ENCODE data around the gene PCK2.

The PCK2 gene

DNA sequence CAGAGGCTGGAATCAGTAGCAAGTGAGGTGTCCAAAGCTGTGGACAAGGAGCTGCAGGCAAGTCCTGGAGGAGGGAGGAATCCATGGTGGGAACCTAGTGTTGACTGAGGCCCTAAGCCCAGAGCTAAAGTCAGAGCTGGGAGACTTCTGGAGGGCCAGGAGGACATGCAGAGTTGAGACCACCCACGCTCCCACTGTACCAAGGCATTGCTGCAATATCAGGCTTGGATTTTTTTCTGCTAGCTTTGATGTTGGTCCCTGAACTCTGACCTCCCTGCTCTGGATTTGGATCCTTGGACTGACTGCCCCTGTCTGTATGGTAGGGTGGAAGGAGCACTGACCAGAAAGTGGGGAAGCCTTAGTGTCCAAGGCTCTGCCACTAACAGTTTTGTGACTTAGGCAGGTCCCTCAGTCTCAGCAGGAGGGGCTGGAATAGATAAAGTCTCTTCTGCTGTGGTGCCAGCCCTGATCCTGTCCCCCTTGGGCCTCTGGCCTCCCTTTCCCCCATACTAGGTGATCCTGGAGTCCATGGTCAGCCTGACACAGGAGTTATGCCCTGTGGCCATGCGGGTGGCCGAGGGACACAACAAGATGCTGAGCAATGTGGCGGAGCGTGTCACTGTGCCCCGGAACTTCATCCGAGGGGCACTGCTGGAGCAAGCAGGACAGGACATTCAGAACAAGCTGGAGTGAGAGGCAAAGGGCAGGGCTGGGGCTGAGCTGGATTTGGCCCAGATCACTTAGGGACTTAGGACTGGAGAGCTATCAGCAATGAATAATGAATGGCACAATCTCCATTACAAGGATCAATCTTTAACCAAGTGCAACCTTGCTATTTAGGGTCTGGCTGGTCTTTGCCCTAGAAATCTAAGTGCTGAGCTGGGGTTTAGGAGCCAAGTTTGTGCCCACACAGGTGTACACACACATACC lies 32.9 kb upstream of the PCK2 start:
- in situ Hi-C loops (cut with MboI; ENCODE audit: low sequenced_read_pairs) = no loop called here

- in situ Hi-C loops (cut with MboI; ENCODE audit: low sequenced_read_pairs) = no loop called here
Observed at GRCh38 chr14:24062216-24062980, 31.7 kb upstream of the PCK2 start.

- in situ Hi-C loops (cut with MboI; ENCODE audit: low sequenced_read_pairs) = no loop called here
Observed at GRCh38 chr14:24063263-24063836, 30.8 kb upstream of the PCK2 start.

GRCh38 chr14:24064091-24064795 lies 29.9 kb upstream of the PCK2 start:
- in situ Hi-C loops (cut with MboI; ENCODE audit: low sequenced_read_pairs) = no loop called here

GRCh38 chr14:24064856-24065255 lies 29.3 kb upstream of the PCK2 start:
- in situ Hi-C loops (cut with MboI; ENCODE audit: low sequenced_read_pairs) = no loop called here

DNA sequence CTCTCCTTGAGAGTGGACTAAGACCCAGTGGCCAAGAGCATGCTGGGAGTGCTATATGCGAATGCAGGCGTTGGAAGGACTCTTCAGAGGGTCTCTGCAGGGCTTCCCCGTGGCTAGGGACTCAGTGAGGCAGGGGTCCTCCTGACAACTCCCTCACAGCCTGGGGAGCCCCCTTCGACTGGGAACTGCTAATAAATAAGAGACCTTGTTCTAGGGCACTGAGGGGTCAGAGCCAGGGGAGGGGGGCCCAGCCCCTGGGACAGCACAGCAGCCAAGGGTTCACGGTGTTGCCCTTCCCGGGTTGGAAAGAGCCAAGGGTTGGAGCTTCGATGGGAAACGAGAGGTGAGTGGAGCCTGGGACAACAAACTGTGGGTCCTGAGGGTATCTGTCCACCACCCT lies 28.7 kb upstream of the PCK2 start:
- in situ Hi-C loops (cut with MboI; ENCODE audit: low sequenced_read_pairs) = no loop called here

DNA sequence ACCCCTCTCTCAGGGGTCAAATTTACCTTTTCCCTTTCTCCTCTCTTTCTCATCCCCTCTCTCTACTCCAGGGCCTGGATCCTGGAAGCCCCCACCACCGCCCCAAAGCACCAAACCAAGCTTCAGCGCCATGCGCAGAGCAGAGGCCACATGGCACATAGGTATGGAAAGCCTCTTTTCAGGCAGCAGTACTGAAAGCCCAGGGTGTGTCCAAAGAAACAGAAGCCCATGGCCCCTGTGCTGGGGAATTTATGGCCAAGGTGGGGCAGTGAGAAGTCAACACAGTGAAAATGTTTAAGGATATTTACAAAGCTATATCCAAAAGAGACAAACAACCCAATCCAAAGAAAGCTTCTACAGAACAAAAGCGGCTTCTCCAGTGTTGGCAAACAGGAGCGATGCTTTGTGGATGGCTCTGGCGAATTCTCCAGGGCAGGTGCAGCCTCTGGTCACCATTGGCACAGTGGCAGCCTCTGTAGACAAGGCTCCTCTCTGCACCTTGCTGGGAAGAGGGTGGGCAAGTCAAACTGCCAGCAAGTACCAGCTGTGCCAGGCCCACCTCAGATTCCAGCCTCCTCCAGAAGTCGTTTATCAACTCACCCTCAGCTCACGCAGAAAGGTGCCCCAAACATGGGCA lies 27.5 kb upstream of the PCK2 start:
- in situ Hi-C loops (cut with MboI; ENCODE audit: low sequenced_read_pairs) = no loop called here

DNA sequence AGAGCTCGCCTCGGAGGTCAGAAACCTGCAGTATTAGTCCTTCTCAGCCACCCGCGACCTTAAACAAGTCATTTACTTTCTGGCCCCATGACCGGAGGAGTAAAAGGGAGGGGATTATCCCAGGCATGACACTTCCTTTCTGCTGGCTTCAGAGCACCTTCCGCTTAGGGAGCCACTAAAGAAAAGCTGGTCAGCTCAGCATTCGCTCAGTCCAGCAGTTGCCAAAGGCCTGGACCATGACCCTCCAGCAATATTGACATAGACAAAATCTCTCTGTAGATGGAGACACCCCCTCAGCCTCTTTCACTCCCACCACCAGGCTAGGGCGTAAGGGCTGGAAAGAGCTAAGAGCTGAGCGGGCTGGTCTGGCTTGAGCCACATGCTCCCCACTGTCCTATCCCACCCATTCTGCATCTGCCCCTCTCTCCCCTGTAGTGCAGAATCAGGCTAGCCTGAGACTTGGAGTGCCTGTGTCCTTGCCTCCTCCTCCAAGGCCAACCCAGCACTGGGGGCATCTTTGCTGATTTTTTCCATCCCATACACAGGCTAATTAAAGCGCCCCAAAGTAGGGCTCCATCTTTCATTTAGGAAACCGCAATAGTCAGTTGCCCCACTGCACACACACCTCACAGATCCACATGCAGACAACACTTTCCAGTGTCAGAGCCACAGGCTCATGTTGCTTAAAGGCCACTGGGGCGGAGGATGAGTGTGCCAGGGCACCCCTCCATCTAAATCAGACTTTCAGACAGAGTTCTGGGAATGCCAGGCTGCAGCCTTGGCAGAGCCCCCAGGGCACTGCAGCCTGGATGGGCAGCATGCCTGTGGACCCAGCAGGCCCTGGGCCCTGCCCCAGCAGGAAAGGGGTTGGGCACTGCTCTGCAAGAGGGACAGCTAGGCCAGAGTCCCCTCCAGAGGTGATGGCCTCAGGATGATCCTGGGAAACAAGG lies 26.7 kb upstream of the PCK2 start:
- in situ Hi-C loops (cut with MboI; ENCODE audit: low sequenced_read_pairs) = no loop called here

- in situ Hi-C loops (cut with MboI; ENCODE audit: low sequenced_read_pairs) = no loop called here
Observed at GRCh38 chr14:24068711-24069410, 25.2 kb upstream of the PCK2 start.

- in situ Hi-C loops (cut with MboI; ENCODE audit: low sequenced_read_pairs) = no loop called here
Observed at GRCh38 chr14:24069411-24069735, 24.7 kb upstream of the PCK2 start.

DNA sequence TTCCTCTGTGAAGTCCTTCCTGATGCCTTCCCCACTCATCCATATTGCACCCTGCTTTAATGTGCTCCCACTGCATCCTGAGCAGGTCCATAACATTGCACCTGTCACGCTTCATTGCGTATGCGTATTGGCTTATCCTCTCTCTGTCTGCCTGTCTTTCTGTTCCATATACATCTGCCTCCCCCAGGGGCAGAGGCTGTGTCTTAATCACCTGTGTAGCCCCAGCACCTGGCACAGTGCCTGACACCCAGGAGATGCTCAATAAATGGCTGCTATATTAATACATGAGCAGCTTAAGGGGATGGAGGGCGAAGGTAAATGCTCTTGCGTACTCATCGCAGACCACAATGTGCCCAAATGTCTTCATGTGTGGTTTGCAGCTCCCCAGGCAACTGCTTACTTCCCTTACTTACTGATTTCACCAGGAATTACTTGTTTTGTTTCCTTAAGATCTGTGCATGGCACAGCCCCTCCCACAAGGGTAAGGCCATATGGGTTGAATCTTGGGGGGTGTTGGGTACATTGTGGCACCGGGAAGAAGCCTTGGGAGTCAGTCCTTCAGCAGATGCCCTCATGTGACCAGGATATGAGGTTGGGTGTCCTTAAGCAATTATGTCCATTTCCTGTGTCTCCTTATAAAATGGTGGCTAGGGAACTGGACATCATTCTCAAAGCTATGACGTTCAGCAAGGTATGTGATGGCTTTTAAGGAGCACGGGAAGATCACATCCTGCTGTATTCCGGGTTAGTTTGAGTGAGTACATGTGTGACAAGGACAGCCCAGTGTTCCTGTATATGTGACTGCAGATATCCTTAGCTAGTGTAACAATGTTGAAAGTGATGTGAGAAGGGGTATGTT lies 23.6 kb upstream of the PCK2 start:
- in situ Hi-C loops (cut with MboI; ENCODE audit: low sequenced_read_pairs) = no loop called here

GRCh38 chr14:24071144-24071697 lies 22.9 kb upstream of the PCK2 start, which contains the start of gene CPNE6:
TSS of gene CPNE6 (plus strand) at chr14:24071562. CDS start at chr14:24072937, 1,375 bp downstream.
- in situ Hi-C loops (cut with MboI; ENCODE audit: low sequenced_read_pairs) = no loop called here

DNA sequence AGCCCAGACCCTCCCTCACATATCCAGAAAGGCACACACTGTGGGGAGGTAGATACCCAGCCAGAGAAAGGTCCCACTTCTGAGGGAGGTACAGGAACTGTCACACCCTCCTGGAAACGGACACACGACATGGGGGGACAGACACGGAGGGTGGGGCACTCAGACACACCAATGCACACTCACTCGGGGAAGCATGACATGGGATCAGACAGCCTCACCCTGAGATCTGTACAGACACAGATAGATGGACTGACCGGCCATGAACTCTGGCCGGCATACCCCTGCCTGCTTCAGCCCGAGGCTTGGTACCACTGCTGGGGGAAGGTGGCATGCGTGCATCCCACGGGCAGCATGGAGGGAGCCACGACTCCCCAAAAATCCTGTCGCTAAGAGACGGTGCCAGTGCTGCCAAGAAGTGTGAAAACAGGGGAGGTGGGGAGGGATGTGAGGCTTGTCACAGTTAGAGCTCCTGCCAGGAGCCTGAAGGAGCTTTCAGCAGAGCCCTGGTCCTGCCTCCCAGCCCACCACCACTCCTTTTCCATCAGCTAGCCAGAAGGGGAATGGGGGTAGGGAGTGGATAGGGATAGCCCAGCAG lies 22.2 kb upstream of the PCK2 start:
- in situ Hi-C loops (cut with MboI; ENCODE audit: low sequenced_read_pairs) = no loop called here

DNA sequence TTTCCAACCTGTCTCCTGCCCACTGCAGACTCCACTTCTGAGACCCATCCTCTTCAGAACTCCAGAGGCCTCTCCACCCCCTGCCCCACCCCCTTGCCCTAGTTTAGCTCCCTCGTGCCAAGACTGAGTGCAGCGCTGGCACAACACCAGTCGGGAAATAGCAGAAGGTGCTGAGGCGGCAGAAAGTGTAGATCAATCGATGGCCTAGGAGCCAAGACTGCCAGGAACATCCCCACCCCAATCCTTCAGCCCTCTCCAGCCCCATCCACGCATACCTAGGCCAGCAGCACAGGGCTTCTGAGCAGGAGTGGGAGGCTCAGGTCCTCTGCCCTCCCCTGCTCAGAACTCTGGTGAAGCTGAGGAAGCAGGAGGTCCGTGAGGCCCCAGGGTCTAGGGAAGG lies 21.7 kb upstream of the PCK2 start:
- in situ Hi-C loops (cut with MboI; ENCODE audit: low sequenced_read_pairs) = no loop called here

- in situ Hi-C loops (cut with MboI; ENCODE audit: low sequenced_read_pairs) = no loop called here
Observed at GRCh38 chr14:24072881-24073877, 20.9 kb upstream of the PCK2 start.

Data from HL-60/S4 treated with retinoic acid at 250 ng/mL for 4 days and 3 days (cell line).